ENCODE results near the gene OOSP1.
"Not testable (repeated sequence)": the region's sequence is repeated elsewhere in the genome, so short reads cannot be mapped to it uniquely, and the experiment has no call there.

The OOSP1 gene, protein sequence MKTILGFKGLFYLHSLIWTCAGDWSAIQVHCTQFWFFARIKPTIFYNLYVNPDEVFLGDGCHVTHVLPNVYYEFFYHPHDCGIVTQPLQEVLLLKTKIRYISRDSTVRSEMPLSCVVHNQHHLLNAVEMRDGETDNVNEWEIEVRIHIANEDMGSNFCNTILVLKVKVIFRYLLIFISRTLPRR
- 0 reads per million in 2 donors for total RNA-seq

DNA sequence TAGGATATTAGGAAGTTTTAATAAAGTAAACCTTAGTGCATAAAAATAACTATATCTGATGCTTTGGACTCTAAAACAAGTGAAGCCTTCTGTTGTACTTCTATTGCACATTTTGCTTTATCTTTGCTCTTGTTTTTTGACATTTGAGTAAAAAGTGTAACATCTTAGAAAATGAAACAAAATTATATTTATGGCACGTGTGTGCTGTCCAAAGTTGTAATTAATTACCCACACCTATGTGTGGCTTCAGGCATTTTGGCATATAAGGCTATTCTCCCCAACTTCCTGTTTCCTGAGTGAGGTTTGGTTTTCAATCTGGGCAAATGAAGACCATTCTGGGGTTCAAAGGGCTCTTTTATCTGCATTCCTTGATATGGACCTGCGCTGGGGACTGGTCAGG lies at the start of gene OOSP1:
Gene OOSP1, plus strand, starts transcription at position 301 of the 400 bp plus-strand sequence. Its CDS starts 23 bp downstream, at position 324.
- DNase-seq: no peak

DNA sequence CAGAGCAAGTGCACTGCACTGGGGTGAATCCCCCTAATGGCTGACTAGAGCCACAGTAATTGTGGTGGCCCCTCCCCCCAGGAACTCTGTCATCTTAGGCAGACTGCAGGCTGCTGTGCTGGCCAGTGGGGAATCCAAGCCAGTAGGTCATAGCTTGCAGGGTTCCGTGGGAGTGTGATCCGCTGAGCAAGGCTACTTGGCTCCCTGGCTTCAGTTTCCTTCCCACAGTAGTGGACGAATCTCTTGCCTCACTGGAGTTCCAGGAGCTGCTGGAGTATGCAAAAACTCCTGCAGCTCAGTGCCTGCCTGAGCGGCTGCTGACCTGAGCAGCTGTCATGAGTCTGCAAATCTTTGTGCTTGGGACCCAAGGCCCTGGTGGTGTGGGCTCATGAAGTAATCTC lies 46.5 kb upstream of the OOSP1 start:
- DNase-seq: no peak

DNA sequence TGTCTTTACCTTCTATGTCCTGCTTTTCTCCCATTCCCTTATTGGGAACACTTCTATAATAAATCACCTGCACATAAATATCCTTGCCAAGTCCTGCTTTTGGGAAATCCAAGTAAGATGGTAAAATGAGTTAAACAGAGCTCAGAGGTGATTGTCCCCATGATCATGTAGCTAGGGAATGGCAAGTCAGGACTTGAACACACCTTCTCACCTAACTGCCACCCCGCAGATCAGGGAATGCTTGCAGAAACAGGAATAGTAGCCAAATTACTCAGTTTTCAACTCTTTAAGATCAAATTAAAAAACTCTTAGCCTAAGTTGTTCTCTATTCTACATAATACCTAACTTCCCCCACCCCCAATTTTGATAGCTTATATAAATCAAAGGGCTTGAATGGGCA lies 43.6 kb upstream of the OOSP1 start:
- DNase-seq: no peak

DNA sequence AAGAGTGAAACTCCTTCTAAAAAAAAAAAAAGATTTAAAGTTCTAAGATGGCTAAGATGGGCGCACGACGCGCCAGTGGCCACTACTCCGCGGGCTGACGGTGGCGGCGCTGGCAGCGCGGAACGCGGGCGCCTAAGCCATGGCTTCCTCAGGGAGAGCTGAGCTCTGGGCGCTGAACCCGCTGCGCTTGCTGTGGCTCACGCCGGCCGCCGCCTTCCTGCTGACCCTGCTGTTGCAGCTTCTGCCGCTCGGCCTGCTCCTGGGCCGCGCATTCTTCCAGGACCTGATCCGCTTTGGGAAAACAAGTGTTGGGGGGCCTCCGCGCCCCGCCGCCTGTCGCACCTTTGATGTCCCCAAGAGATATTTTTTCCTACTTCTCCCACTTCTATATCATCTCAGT lies 40.2 kb upstream of the OOSP1 start:
- no peak for DNase-seq

DNA sequence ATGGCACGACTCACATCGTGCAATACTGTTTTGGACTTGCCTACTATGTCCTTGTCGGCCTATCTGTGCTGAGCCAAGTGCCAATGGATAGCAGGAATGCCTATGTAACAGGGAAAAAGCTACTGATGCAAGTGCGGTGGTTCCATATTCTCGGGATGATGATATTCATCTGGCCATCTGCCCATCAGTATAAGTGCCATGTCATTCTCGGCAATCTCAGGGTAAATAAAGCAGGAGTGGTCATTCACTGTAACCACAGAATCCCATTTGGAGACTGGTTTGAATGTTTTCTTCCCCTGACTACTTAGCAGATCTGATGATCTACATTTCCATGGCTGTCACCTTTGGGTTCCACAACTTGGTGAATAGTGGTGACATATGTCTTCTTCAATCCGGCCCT lies 39.6 kb upstream of the OOSP1 start:
- DNase-seq: no peak

DNA sequence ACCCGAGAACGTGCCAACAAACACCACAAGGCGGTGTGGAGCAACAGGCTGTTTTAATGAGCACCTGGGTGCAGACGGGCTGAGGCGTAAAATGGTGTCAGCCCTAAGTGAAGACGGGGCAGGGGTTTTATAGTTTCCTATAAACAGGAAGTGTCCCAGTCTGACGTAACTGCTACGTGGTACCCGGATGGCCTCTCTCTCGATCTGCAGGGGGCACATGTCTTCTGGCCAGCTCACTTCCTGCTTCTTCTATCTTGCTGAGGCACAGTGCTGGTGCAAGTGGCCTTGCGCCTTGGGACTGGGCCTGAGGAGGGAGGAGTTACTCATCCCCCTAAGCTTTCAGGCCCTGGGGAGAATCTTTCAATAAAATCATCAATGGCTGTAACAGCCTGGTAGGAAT lies 38.7 kb upstream of the OOSP1 start:
- DNase-seq: no peak

DNA sequence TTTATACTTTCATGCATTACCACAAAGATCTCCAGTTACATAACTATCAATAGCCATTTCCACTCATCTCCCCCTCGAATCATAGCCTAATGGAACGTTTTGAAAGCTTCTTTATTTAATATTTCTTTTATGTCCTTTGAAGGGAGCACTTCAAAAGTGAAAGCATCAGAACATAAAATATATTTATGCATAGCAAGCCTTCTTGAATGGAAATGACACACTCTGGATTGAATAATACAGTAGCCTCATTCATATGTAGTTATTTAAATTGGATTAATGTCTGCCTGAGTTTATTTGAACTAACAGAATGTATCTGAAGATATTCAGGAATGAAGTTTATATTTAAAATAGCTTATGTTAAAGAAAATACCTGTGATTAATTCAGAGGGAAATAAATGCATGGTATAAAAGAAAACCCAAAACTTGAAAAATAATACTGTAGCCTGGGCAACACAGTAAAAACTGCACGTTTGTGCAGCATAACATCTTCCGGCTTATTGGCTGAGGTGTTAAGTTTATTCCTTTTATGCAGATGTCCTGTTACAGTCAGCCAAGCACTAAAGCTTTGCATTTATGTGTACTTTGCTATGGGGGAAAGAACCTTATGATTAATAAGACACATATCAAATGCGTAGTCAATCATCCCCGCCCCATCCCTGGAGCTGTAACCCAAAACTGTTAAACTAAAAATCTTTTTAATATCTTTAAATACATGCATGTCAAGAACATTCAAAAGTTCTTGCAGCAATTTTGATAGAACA lies 37.7 kb upstream of the OOSP1 start:
- DNase-seq: no peak

DNA sequence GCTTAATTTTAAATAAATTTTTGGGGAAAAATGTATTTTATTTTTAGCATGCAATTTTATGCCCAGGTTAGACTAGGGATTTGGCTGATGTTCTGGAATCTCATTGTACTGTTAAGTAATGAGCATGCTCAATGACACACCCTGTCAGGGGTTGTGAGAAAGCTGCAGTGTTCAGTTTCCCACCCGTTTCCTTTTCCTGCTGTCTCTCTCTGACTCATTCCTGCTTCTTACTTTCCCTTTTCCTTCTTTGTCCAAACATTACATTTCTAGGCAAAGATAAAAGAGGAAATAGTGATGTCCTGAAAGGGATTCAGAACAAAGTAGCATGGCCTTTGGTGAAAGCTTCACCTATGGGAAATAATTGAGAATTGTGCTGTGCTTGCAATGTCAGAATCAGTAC lies 36.9 kb upstream of the OOSP1 start:
- DNase-seq: no peak

DNA sequence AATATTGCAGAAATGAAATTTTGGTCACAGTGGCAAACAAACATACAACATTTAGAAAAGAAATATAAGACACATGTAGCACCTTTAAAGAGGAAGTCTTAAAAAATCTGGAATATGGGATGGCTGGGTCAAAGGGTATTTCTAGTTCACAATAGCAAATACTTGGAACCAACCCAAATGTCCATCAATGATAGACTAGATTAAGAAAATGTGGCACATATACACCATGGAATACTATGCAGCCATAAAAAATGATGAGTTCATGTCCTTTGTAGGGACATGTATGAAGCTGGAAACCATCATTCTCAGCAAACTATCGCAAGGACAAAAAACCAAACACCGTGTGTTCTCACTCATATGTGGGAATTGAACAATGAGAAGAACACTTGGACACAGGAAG lies 34.7 kb upstream of the OOSP1 start:
- DNase-seq: not testable (repeated sequence)

DNA sequence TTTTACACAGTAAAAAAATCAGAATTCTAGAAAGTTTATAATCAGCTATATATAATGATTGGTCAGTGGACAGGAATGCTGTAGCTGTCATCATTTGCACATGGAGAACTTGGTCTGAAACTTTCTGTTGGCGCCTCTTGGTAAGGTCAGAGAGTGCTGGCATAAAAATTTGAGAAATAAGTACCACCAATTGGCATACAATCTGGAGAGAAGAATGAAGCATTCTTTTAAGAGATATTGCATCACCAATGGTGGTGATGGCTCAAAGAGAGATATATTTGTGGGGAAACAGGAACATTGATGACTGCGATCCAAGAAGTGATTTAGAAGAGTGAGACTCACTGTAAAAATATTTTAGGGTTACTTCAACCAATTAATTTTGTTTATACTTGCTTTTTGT lies 19.8 kb upstream of the OOSP1 start:
- no peak for DNase-seq

DNA sequence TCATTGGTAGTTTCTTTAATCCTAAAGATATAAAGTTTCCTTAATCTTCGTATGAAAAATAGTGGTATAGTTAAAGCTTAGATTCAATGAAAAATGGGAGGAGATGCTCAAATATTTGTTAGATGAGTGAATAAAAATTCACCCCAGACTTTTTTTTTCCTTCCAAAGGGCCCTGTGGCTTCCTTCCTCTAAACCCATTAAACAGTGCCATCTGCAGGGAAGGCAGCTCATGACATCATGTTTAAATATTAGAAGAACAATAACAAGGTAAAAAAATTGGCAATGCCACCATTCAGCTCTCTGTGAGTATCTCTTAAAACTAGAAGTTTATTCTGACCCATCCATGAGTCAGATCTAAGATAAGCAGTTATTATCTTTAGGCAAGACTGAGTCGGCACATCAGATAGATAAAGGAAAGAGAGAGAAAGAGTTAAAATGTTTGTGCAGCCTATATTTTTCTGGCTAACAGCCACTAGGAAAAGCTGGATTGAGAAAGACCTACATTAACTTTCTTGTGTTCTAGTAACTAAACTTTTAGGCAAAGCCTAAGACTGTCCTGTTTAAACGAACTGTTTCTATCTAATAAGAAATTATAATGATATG lies 19.1 kb upstream of the OOSP1 start:
- peak in 1 of 5 experiments; percentile 24 for DNase-seq

DNA sequence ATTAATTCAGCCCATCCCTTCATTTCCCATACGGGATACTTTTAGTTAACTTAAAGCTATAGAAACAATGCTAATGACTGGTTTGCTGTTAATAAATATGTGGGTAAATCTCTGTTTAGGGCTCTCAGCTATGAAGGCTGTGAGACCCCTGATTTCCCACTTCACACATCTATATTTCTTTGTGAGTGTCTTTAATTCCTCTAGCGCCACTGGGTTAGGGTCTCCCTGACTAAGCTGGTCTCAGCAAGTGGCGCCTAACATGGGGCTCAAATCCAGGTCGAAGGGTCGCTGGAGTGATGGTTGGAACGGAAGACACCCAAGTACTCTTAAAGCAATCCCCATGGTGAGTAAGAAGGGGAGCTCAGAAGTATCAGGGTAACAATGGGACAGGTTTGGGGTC lies 14.4 kb upstream of the OOSP1 start:
- peak in 1 of 5 experiments; percentile 14 for DNase-seq

DNA sequence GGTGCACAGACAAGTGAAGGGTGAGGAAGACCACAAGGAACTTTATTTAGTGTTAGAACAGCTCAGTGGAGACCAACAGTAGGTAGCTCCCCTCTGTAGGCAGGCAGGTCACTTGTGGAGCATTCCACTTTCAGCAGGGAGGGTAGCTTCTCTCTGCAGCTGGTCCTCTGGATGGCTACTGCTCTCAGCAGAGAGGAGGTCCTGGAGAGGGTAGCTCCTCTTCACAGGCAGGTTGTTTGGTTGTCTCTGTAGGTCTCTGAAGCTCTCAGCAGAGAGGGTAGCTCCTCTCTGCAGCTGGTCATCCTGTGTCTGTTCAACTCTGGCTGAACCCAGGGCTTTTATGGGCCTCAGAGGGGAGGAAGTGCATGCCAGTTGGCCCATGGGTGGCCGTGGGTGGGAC lies 6.5 kb upstream of the OOSP1 start:
- DNase-seq: no peak

DNA sequence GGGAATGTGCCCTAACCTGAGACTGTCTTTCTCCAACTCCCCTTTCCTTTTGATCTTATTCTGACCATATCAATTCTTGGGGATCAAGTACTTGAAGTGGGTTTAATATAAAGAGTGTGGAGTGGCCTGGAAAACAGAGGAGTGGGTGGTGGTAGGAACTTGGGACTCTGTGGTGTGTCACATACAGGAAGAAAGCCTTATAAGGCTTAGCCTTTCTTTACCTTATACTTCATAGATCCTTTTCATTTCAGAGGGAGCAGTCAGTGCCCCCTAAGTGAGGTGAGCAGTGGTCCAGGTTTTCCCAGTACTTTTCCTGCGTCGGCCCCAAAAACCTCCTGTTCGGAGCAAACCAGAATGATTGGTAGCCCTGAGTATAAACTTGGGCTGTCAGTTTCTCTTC lies 486 bp downstream of the OOSP1 start:
- no peak for DNase-seq

DNA sequence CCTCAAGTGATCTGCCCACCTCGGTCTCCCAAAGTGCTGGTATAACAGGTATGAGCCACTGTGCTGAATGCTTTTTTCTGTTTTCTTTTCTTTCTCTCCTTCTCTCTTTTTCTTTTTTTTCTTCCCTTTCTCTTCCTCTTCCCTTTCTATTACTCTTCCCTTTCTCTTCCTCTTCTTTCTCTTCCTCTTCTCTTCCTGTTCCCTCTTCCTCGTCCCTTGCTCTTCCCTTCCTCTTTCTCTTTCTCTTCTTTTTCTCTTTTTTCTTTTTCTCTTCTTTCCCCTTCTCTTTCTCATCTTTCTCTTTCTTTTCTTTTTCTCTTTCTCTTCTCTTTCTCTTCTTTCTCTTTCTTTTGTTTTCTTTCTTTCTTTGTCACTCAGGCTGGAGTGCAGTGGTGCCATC lies 1.2 kb downstream of the OOSP1 start:
- DNase-seq: no peak

DNA sequence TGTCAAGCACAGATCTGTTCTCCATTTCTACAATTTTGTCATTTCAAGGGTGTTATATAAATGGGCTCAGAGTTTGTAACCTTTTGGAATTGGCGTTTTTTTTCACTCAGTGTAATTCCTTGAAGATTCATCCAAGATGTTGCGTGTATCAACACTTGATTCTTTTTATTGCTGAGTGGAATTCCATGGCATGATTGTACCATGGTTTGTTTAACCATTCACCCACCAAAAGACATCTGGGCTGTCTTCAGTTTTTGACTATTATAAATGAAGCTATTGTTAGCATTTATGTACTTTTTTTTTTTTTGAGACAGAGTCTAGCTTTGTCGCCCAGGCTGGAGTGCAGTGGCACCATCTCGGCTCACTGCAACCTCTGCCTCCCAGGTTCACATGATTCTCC lies 2.9 kb downstream of the OOSP1 start:
- no peak for DNase-seq

DNA sequence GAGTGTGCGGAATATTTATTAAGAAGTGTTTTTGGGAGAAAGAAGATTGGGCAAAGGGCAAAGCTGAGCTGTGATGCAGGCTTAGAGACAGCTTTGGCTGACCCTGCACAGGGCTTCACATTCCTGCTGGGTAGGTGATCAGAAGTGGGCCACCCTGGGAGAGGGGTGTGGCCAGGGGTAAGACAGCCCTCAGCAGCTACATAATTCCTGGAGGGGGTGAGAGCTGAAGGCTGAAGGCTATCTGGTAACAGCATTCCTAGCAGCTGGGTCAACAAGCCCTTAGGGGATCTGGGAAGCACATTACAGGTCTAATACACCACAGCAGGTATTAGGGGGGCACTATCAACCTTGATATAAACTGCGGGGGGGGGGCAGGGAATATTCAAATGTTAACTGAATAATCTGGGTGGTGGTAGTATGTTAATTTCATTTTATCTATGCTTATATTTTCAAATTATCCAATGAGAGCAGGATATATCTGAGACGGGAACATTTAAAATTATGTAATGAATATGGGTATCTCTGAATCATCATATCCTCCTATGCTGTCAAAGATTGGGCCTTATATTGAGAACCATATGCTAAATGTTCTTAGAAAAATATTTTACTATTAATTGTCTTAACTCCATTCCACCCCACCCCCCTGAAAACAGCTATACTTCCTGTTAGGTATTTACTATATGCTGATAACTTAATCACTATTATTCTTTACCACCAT lies 5.9 kb downstream of the OOSP1 start:
- no peak for DNase-seq

DNA sequence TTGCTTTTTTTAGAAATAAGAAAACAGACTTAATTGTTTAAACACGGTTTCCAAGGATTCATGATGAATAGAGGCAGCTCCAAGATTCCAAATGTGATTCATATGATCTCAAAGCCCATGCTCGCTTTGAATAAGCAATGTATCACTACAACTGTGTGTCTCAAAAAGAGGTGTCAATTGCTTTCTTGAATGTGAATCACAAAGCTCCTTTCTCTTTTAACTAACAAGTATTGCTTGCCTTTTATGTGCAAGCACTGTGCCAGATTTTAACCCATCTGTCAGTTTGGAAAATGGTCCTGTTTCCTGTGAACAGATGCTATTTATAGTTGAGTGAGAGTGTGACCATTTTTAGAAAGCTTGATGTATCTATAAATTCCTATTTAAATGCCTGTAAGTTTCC lies 6.5 kb downstream of the OOSP1 start:
- no peak for DNase-seq

DNA sequence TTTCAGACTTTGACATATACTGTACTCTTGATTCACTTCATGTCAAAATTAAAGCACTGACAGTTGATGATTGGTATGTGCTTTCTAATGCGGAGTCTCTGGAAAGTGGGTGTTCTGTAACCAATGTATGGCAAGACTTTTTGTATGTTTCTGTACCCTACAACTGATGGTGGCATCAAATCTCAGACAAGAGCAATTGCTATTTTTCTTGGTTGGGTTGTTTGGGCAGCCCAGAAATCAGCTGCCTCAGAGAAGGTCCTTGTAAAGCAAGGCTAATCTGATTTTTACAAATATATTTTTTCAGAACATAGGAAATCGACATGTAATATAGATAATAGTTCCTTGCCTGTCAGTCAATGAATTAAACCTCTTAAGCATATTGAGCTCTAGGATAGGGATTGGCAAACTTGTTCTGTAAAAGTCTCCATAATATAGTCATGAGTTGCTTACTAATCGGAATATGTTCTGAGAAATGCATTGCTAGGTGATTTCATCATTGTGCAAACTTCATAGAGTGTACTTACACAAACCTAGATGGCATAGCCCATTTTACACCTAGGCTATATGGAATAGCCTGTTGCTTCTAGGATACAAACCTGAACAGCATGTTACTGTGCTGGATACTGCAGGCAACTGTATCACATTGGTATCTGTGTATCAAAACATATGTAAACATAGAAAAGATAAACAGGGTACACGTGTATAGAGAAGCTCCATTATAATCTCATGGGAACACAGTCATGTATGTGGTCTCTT lies 15.4 kb downstream of the OOSP1 start:
- DNase-seq: no peak

DNA sequence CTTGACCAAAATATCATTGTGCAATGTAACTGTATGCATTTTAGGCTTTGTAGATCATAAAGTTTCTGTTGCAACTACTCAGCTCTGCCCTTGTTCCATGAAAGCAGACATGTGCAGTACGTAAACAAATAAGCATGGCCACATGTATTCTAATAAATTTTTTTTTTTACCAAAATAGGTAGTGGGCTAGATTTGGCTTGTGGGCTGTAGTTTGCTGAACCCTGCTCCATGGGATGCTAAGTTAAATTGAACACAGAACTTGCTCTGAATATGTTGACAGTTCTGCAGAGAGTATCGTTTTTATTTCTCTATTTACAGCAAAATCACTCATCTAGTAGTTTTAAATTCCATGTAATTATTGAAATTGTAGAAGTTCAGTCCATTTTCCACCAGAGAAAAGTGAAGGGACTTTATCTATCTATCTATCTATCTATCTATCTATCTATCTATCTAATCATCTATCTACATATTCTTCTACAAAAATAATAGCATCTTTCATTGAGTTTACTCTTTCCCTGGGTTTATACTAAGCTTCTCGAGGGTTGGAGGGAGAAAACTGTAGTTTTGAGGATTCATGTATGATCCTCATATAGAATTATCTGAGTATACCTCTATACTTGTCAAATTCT lies 16.1 kb downstream of the OOSP1 start:
- DNase-seq: no peak

DNA sequence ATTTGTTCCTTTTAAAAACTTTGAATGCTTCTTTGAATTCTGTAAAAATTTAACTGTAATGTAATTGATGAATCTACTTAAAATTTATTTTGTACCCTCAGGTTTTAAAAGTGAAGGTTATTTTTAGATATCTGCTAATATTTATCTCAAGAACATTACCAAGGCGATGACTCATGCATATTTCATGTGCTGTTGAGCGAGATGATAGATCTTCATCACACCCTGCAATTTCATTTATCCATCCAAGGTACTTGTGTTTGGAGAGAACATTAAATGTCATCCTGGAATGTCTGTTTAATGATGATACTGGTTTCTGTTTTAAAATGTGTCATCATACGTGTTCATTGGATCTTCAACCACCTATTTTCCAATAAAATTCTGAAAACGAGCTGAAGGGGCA lies 18.9 kb downstream of the OOSP1 start:
- DNase-seq: no peak
